Activated CD4-positive, alpha-beta T cell treated with anti-CD3 and anti-CD28 coated beads, Interleukin-2, amount 50 U/mL, for 16 hours (primary cell): ENCODE results near the gene PRX.
"Not testable (repeated sequence)": the region's sequence is repeated elsewhere in the genome, so short reads cannot be mapped to it uniquely, and the experiment has no call there.

Experiments
- DNase-seq: peaks from one replicate; pipeline ENCODE4 v3.0.0-alpha.2; 2020

The PRX gene

GRCh38 chr19:40383668-40384248 is 29.4 kb downstream of the PRX start:
- no peak for DNase-seq

GRCh38 chr19:40381321-40381720 is 31.9 kb downstream of the PRX start:
- no peak for DNase-seq

- DNase-seq, result no peak
Measured at GRCh38 chr19:40380199-40381037, 32.8 kb downstream of the PRX start.

GRCh38 chr19:40379446-40380198 is 33.6 kb downstream of the PRX start:
- DNase-seq, result no peak

- DNase-seq, result no peak
Measured at GRCh38 chr19:40378509-40378908, 34.7 kb downstream of the PRX start.

GRCh38 chr19:40377876-40378385 is 35.2 kb downstream of the PRX start:
- DNase-seq, result no peak

GRCh38 chr19:40376286-40376862 is 36.8 kb downstream of the PRX start:
- DNase-seq, result no peak

- no peak for DNase-seq
Measured at GRCh38 chr19:40374084-40374483, 39.1 kb downstream of the PRX start.

GRCh38 chr19:40371802-40372122 is 41.4 kb downstream of the PRX start:
- DNase-seq, result no peak

- no peak for DNase-seq
Measured at GRCh38 chr19:40370997-40371801, 42.0 kb downstream of the PRX start.

- not testable (repeated sequence) for DNase-seq
Measured at GRCh38 chr19:40370253-40370652, 42.9 kb downstream of the PRX start.

- DNase-seq, result no peak
Measured at GRCh38 chr19:40369797-40370196, 43.4 kb downstream of the PRX start.

- DNase-seq, result no peak
Measured at GRCh38 chr19:40367577-40368434, 45.4 kb downstream of the PRX start.

- DNase-seq, result no peak
Measured at GRCh38 chr19:40366697-40367561, 46.2 kb downstream of the PRX start.

GRCh38 chr19:40365613-40366401 is 47.4 kb downstream of the PRX start:
- DNase-seq, result peak; percentile 58

GRCh38 chr19:40365010-40365409 is 48.2 kb downstream of the PRX start:
- DNase-seq, result no peak

- peak; percentile 27 for DNase-seq
Measured at GRCh38 chr19:40363069-40363468, 50.1 kb downstream of the PRX start.

GRCh38 chr19:40362160-40362559 is 51.0 kb downstream of the PRX start:
- DNase-seq, result no peak

GRCh38 chr19:40360708-40361241 is 52.4 kb downstream of the PRX start:
- no peak for DNase-seq
